Uterus (tissue), 2 donors: ENCODE results near the gene METAP1D.

Experiments
- CTCF ChIP-seq, 4 experiments: fragments of 200-600 bp in 2 of 4; fragments of 450-650 bp in 2 of 4; sonication (generic) in 2 of 4; IDR thresholded peaks; one replicate each; pipeline ENCODE4 v1.5.1; 2016 to 2019; ENCODE audit warnings: antibody characterized with exemption in 4 of 4, mild to moderate bottlenecking in 2 of 4, moderate library complexity in 1 of 4
- POLR2A ChIP-seq, 2 donors: fragments of 450-650 bp; IDR thresholded peaks; one replicate each; pipeline ENCODE4 v1.6.1; 2016; ENCODE audit warnings: antibody characterized with exemption in 2 of 2, mild to moderate bottlenecking in 1 of 2, moderate library complexity in 1 of 2

DNA sequence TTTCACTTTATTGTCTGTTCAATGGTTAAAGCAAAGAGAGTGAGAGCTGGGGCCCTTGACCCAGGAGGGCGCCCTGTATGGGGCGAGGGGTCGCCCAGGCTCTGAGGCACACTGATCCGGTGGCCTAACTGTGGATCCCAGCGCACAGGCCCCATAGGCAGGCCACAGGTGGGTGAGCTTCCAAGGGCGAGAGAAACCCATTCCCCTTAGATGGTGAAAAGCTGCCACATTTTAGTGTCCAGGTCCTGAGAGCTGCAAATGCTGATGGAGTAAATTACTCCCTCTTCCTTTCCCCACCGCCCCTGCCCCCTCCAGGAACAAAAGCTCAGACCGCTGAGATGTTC, 108.8 kb downstream of the METAP1D start:
- TF ChIP-seq CTCF (IDR thresholded peaks at IDR 0.05) (no peak), POLR2A (IDR thresholded peaks at IDR 0.05) (no peak)
